HG02571 (cell line): Measurements from ENCODE around the gene DARS1.
"Not testable (repeated sequence)": the region's sequence is repeated elsewhere in the genome, so short reads cannot be mapped to it uniquely, and the experiment has no call there.

ENCODE experiments used
- ATAC-seq: cut with Tn5 transposase; IDR thresholded peaks from one replicate; pipeline ENCODE4 v1.9.1; 2021; ENCODE audit warnings: mild to moderate bottlenecking, moderate library complexity; ENCODE audit not compliant: unreplicated experiment

DARS1 gene

GRCh38 chr2:135985826-135986393 lies 484 bp upstream of the DARS1 start:
- ATAC-seq: peak; percentile 45

- ATAC-seq: peak; percentile 35
Measured at GRCh38 chr2:135984199-135985017, 1.0 kb downstream of the DARS1 start.

- ATAC-seq: no peak
Measured at GRCh38 chr2:135980434-135981079, 4.9 kb downstream of the DARS1 start.

- no peak for ATAC-seq
Measured at GRCh38 chr2:135975702-135976101, 9.7 kb downstream of the DARS1 start.

GRCh38 chr2:135974036-135974435 lies 11.4 kb downstream of the DARS1 start:
- ATAC-seq: no peak

GRCh38 chr2:135969655-135970387 lies 15.6 kb downstream of the DARS1 start:
- ATAC-seq: no peak

DNA sequence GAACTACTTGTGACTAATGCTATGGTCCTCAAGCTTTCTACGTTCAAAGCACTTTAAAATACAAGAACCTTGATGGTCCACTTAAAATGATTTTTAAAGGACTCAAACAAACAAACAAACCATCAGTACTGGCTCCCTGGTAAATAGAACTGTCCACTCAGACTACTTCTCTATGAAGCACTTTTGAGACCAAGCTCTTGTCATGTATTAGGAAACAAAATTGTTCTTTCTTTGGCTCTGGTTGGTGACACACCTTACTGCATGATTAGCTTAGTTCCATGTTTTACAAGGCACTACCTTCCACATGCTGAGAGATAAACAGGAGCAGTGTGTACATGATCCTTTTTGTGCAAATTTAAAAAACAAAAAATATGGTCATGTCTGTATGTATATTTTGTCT lies 19.7 kb downstream of the DARS1 start:
- no peak for ATAC-seq

DNA sequence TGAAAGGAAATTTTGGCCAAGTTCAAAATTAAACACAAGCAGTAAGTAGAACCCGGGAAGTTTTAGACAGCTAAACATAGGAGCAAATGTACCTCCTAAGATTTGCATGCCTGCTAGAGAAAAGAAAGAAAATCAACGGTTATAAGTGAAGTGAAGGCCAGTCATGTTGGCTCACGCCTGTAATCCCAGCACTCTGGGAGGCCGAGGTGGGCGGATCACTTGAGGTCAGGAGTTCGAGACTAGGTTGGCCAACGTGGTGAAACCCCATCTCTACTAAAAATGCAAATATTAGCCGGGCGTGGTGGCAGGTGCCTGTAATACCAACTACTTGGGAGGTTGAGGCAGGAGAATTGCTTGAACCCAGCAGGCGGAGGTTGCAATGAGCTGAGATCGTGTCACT lies 21.0 kb downstream of the DARS1 start:
- not testable (repeated sequence) for ATAC-seq

DNA sequence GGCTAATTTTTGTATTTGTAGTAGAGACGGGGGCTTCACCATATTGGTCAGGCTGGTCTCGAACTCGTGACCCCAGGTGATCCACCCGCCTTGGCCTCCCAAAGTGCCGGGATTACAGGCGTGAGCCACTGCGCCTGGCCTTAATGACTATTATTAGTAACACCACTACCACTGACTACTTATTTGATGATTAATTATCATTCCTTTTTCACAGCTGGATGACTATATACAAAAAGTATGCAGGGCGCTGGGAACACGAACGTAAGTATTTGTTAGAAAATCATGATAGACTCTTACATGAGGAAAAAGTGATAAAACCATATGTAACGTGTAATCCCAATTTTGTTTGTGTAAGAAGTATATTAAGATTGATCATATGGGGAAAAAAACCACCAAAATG lies 21.6 kb downstream of the DARS1 start:
- ATAC-seq: no peak

DNA sequence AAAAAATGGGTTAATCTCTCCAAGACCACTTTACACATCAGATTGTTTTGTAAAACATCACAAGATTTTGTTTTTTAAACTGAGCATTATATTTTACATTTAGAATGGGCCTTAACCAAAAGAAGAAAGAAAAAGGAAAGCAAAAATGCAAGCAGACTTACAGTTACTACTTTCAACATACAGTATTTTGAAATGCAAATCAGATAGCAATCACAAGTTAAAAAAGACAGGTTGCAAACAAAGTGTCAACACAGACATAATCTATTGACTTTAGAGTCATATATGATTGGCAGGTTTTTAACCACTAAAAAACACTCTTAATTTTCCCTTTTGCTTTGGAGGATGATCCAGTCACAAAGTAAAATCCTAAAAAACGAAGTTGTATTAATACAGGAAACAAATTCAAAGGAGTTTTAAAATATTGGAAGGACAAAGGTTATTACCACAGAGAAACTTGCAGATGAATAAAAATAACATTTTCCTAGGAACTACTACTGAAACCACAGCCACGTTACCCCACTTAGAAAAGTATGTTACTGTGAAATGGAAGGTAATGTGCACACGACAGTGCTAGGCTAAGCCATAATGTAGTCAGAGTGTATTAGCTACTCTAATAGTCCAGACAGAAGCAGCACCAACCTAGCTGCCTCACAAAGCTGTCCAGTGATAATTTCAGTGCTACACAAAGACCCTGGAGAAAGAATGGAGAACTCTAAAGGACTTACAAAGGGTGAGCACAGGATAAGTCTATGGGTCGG lies 22.9 kb downstream of the DARS1 start:
- ATAC-seq: peak; percentile 68

DNA sequence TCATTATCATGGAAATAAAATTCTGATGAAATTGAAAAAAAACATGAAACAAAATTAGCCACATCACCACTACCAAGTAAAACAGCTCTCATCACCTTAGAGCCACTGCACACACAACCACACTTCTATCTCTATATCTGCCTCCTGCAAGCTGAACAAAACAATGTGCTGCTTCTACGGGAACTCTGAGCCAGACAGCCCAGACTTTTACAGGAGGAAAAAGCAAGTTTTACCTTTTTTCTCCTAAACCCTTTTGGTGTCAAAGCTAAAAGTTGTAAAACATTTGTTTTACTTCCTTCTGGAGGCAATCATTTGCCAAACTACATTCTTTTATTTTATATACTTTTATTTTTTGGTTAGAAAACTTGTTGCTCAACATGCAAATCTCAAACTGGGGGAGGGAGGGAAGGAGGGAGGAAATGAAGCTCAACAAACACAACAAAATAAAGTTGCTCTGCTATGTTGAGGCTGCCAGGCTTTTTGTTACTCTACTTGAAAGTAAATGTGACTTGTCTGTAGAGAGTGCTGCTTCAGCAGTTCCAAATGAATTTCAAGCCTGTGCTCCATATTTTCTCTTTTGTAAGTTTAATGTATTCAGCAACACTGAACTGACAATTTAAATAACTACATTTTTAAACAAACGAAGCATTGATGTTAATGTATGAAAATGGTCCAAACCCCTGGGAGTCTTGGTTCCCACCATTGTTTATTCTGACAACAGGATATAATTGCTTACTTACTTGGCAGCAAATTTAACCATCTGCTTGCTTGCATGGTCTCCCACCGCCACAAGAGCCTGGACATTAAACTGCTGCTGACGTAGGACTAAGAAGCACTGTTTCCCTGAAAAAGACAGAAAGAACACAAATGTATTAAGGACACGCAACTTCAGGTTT lies 24.5 kb downstream of the DARS1 start:
- ATAC-seq: no peak

DNA sequence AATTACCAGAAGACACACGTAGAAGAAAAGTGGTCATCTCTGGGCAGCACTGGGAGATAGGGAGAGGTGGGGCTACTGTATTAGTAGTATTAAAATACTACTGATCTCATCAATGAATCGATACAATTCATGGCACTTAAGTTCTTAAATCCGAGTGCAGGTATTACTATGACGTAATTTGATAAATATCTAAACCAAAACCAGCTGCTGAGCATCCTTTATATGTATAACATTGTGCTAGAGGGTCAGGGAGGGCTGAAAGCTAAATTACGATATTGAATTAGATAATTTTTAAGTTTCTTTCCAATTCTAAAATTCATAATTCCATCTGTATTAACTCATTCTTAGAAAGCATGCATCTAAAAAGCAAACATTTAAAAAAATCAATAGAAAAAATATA lies 25.3 kb downstream of the DARS1 start:
- no peak for ATAC-seq

- not testable (repeated sequence) for ATAC-seq
Measured at GRCh38 chr2:135958927-135959326, 26.5 kb downstream of the DARS1 start.

DNA sequence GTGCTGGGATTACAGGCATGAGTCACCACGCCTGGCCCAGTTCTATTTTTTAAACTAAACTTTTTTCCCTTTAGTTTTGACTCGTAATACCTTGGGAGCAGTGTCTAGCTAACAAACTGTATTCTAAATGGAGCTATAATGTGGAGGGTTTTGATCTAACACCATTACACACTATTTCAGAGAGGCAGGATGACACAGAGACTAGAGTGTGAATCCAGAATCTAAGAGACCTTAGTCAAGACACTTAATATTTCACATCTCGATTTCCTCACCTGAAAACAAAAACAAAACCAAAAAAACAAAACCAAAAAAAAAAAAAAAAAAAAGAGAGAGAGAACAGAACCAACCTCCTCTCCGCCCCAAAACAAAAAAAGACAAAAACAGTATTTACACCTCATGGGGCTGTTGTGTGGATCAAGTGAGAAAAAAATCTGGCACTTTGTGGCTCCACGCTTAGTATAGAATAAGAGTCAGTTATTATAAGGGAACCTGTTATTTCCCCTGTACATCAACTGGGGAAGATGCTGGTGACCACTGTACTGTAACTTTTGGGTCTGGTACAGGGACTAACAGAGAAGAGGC lies 31.3 kb downstream of the DARS1 start:
- ATAC-seq: no peak

- no peak for ATAC-seq
Measured at GRCh38 chr2:135952891-135953290, 32.5 kb downstream of the DARS1 start.

GRCh38 chr2:135951041-135951583 lies 34.3 kb downstream of the DARS1 start:
- no peak for ATAC-seq

GRCh38 chr2:135949451-135950234 lies 35.8 kb downstream of the DARS1 start:
- ATAC-seq: no peak

- peak; percentile 68 for ATAC-seq
Measured at GRCh38 chr2:135948642-135949355, 36.6 kb downstream of the DARS1 start.
